Measurements from ENCODE around the gene HS1BP3. TPM values are rescaled to one million over a fixed set of nuclear protein-coding genes. Genes with fewer than 3 reads are reported as not detected.
A peak's percentile ranks its signal among the peaks of the same experiment; 100 is the strongest.

HS1BP3 gene
- total and polyA plus RNA-seq, 2 of the 13 experiments (the other 11 are each of a cell fraction or from before 2014, with no cell fraction given): 15.2 to 22.0 TPM

DNA sequence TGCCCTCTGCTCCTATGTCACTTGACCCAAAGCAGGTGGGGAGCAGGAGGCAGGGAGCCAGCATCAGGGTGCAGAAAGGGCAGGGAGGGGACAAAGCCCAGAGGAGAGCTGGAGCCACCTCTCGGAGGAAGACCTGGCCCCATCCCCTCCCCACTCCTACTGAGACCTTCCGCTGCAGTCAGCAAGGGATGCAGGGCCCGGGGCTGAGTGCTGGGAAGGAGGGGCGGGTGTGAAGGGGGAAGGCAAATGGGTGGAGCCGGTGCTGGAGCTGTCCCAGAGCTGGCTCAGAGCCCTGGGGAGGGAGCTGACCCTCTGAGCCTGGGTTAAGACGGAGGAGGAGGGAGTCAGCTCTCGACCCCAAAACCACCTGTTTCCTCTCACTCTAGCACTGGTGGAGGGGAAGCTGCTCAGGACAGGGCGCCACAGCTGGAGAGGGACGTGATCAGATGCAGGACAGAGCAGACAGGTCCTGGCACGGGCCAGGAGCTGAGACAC is 33.8 kb downstream of the HS1BP3 start:
- ChIA-PET CTCF (ENCODE audit: low intra/inter-chr PET ratio, low total read pairs) (interaction anchor here (1.3 kb wide), 1 partner anchor 24 kb away, joined by 6 read pairs; no protein-coding TSS in a partner anchor), POLR2A (interaction anchor here (0.8 to 7.9 kb wide), 28 partner anchors 8 to 238 kb away, joined by 3 to 153 read pairs (median 7); partner anchors contain the start of genes HS1BP3 and RHOB)
- Histone ChIP-seq H3K79me2 (ENCODE audit: insufficient read depth, low read length) (no peaks in the 10 kb centered on the region), H3K36me3 (replicated peaks in 1 of 2; ENCODE audit: control insufficient read depth in 1 of 2, insufficient read depth in 2 of 2, low read length in 2 of 2) (peaks cover 0 to 4% of the 10 kb centered on the region in 2 experiments; a peak in 3 of 5 replicates), H2AFZ (ENCODE audit: low read length) (no peak overlapping the region), H4K20me1 (ENCODE audit: insufficient read depth, low read length) (no peaks in the 10 kb centered on the region), H3K4me1 (ENCODE audit: insufficient read depth, low read length) (peaks cover 67% of the 10 kb centered on the region), H3K27ac (ENCODE audit: extremely low read length, insufficient read depth, low read length) (peak overlapping the region; percentile 95), H3K9ac (ENCODE audit: insufficient read depth, low read depth, low read length) (peak overlapping the region; percentile 70), H3K27me3 (ENCODE audit: control insufficient read depth in 1 of 2, insufficient read depth in 2 of 2, low read length in 2 of 2) (no peaks in the 10 kb centered on the region), H3K4me3 (replicated peaks in 1 of 3; ENCODE audit: insufficient read depth in 1 of 3, low read depth in 2 of 3, low read length in 3 of 3) (no peak overlapping the region), H3K9me3 (ENCODE audit: low read length) (no peaks in the 10 kb centered on the region), H3K4me2 (ENCODE audit: low read depth, low read length) (peak overlapping the region; percentile 8; the same call in 1 of the 2 replicates)
- no TSS peak for BruUV-seq (replicated peaks)
- no peak for FAIRE-seq
- in situ Hi-C loops (cut with HindIII; ENCODE audit: extremely low pct_ligation_motif_present, low pct_unique_long_range_greater_than_20kb) (no loop called here), intact Hi-C loops (cut with micrococcal nuclease; ENCODE audit: unreplicated experiment) (no loop called here)
- WGBS (ENCODE audit: low lambda C conversion rate): 66% methylated on average over 10 of the region's 10 CpGs
- no peak for DNase-seq (ENCODE audit: low spot score)
- peak; percentile 14 for ATAC-seq
- TF ChIP-seq TEAD2 (CRISPR knock-in tag; IDR thresholded peaks at IDR 0.05) (no peak), TMF1 (CRISPR knock-in tag; IDR thresholded peaks at IDR 0.05; ENCODE audit: low read depth) (no peak), ZNF883 (CRISPR knock-in tag; IDR thresholded peaks at IDR 0.05; ENCODE audit: not compliant biosample characterization) (no peak), ZNF839 (CRISPR knock-in tag; IDR thresholded peaks at IDR 0.05; ENCODE audit: borderline replicate concordance) (0 out of 2 replicates have a peak, but pooled peaks have one; percentile 38), ZNF124 (CRISPR knock-in tag; IDR thresholded peaks at IDR 0.05) (no peak), TBX3 (IDR thresholded peaks at IDR 0.05; ENCODE audit: borderline replicate concordance) (no peak), SCMH1 (CRISPR knock-in tag; IDR thresholded peaks at IDR 0.05; ENCODE audit: borderline replicate concordance) (no peak), NFKBIZ (CRISPR knock-in tag; IDR thresholded peaks at IDR 0.05) (no peak), PAWR (CRISPR knock-in tag; IDR thresholded peaks at IDR 0.05; ENCODE audit: borderline replicate concordance) (no peak)
- TF ChIP-seq, protein P1, sequence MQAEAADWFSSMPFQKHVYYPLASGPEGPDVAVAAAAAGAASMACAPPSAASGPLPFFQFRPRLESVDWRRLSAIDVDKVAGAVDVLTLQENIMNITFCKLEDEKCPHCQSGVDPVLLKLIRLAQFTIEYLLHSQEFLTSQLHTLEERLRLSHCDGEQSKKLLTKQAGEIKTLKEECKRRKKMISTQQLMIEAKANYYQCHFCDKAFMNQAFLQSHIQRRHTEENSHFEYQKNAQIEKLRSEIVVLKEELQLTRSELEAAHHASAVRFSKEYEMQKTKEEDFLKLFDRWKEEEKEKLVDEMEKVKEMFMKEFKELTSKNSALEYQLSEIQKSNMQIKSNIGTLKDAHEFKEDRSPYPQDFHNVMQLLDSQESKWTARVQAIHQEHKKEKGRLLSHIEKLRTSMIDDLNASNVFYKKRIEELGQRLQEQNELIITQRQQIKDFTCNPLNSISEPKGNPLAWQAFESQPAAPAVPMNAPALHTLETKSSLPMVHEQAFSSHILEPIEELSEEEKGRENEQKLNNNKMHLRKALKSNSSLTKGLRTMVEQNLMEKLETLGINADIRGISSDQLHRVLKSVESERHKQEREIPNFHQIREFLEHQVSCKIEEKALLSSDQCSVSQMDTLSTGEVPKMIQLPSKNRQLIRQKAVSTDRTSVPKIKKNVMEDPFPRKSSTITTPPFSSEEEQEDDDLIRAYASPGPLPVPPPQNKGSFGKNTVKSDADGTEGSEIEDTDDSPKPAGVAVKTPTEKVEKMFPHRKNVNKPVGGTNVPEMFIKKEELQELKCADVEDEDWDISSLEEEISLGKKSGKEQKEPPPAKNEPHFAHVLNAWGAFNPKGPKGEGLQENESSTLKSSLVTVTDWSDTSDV (CRISPR knock-in tag; IDR thresholded peaks at IDR 0.05): no peak; the same call in 1 of the 2 replicates
- TF ChIP-seq, protein P2, sequence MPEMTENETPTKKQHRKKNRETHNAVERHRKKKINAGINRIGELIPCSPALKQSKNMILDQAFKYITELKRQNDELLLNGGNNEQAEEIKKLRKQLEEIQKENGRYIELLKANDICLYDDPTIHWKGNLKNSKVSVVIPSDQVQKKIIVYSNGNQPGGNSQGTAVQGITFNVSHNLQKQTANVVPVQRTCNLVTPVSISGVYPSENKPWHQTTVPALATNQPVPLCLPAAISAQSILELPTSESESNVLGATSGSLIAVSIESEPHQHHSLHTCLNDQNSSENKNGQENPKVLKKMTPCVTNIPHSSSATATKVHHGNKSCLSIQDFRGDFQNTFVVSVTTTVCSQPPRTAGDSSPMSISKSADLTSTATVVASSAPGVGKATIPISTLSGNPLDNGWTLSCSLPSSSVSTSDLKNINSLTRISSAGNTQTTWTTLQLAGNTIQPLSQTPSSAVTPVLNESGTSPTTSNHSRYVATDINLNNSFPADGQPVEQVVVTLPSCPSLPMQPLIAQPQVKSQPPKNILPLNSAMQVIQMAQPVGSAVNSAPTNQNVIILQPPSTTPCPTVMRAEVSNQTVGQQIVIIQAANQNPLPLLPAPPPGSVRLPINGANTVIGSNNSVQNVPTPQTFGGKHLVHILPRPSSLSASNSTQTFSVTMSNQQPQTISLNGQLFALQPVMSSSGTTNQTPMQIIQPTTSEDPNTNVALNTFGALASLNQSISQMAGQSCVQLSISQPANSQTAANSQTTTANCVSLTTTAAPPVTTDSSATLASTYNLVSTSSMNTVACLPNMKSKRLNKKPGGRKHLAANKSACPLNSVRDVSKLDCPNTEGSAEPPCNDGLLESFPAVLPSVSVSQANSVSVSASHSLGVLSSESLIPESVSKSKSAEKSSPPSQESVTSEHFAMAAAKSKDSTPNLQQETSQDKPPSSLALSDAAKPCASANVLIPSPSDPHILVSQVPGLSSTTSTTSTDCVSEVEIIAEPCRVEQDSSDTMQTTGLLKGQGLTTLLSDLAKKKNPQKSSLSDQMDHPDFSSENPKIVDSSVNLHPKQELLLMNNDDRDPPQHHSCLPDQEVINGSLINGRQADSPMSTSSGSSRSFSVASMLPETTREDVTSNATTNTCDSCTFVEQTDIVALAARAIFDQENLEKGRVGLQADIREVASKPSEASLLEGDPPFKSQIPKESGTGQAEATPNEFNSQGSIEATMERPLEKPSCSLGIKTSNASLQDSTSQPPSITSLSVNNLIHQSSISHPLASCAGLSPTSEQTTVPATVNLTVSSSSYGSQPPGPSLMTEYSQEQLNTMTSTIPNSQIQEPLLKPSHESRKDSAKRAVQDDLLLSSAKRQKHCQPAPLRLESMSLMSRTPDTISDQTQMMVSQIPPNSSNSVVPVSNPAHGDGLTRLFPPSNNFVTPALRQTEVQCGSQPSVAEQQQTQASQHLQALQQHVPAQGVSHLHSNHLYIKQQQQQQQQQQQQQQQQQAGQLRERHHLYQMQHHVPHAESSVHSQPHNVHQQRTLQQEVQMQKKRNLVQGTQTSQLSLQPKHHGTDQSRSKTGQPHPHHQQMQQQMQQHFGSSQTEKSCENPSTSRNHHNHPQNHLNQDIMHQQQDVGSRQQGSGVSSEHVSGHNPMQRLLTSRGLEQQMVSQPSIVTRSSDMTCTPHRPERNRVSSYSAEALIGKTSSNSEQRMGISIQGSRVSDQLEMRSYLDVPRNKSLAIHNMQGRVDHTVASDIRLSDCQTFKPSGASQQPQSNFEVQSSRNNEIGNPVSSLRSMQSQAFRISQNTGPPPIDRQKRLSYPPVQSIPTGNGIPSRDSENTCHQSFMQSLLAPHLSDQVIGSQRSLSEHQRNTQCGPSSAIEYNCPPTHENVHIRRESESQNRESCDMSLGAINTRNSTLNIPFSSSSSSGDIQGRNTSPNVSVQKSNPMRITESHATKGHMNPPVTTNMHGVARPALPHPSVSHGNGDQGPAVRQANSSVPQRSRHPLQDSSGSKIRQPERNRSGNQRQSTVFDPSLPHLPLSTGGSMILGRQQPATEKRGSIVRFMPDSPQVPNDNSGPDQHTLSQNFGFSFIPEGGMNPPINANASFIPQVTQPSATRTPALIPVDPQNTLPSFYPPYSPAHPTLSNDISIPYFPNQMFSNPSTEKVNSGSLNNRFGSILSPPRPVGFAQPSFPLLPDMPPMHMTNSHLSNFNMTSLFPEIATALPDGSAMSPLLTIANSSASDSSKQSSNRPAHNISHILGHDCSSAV (CRISPR knock-in tag; IDR thresholded peaks at IDR 0.05; ENCODE audit: borderline replicate concordance): no peak
- TF ChIP-seq, protein P3, sequence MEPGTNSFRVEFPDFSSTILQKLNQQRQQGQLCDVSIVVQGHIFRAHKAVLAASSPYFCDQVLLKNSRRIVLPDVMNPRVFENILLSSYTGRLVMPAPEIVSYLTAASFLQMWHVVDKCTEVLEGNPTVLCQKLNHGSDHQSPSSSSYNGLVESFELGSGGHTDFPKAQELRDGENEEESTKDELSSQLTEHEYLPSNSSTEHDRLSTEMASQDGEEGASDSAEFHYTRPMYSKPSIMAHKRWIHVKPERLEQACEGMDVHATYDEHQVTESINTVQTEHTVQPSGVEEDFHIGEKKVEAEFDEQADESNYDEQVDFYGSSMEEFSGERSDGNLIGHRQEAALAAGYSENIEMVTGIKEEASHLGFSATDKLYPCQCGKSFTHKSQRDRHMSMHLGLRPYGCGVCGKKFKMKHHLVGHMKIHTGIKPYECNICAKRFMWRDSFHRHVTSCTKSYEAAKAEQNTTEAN (CRISPR knock-in tag; conservative IDR thresholded peaks at IDR 0.05): no peak

All from HepG2 (cell line).